Astrocyte (in vitro differentiated cells and primary cell): ENCODE results near the gene GOT1.

Experiments used
- EZH2 ChIP-seq: IDR thresholded peaks from 2 replicates; pipeline ENCODE4 v1.6.1; 2012; ENCODE audit warnings: mild to moderate bottlenecking, low read length, inconsistent platforms; ENCODE audit not compliant: insufficient read depth
- TF ChIP-seq, protein P1 (sequence below): IDR thresholded peaks from 2 replicates; pipeline ENCODE4 v1.5.1; 2011; ENCODE audit warnings: low read depth, mild to moderate bottlenecking, inconsistent platforms, low read length, moderate library complexity; ENCODE audit not compliant: insufficient read depth

GRCh38 chr10:99433378-99434020 lies 3.1 kb upstream of the GOT1 start:
- TF ChIP-seq, protein P1, sequence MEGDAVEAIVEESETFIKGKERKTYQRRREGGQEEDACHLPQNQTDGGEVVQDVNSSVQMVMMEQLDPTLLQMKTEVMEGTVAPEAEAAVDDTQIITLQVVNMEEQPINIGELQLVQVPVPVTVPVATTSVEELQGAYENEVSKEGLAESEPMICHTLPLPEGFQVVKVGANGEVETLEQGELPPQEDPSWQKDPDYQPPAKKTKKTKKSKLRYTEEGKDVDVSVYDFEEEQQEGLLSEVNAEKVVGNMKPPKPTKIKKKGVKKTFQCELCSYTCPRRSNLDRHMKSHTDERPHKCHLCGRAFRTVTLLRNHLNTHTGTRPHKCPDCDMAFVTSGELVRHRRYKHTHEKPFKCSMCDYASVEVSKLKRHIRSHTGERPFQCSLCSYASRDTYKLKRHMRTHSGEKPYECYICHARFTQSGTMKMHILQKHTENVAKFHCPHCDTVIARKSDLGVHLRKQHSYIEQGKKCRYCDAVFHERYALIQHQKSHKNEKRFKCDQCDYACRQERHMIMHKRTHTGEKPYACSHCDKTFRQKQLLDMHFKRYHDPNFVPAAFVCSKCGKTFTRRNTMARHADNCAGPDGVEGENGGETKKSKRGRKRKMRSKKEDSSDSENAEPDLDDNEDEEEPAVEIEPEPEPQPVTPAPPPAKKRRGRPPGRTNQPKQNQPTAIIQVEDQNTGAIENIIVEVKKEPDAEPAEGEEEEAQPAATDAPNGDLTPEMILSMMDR, result no peak
- TF ChIP-seq EZH2, result no peak
